ENCODE data around the gene GAD1.

GRCh38 chr2:170821531-170822289, 5.0 kb downstream of the GAD1 start:
- TF ChIP-seq, protein P1, sequence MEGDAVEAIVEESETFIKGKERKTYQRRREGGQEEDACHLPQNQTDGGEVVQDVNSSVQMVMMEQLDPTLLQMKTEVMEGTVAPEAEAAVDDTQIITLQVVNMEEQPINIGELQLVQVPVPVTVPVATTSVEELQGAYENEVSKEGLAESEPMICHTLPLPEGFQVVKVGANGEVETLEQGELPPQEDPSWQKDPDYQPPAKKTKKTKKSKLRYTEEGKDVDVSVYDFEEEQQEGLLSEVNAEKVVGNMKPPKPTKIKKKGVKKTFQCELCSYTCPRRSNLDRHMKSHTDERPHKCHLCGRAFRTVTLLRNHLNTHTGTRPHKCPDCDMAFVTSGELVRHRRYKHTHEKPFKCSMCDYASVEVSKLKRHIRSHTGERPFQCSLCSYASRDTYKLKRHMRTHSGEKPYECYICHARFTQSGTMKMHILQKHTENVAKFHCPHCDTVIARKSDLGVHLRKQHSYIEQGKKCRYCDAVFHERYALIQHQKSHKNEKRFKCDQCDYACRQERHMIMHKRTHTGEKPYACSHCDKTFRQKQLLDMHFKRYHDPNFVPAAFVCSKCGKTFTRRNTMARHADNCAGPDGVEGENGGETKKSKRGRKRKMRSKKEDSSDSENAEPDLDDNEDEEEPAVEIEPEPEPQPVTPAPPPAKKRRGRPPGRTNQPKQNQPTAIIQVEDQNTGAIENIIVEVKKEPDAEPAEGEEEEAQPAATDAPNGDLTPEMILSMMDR (IDR thresholded peaks at IDR 0.05), result no peak
- TF ChIP-seq POLR2A (IDR thresholded peaks at IDR 0.05), result no peak
